Activated B cell treated with CpG ODN at 0.5 μM for 24 hours (primary cell): ENCODE measurements around the gene HCRT. TPM values are rescaled to one million over a fixed set of nuclear protein-coding genes. Genes with fewer than 3 reads are reported as not detected.
A peak's percentile ranks its signal among the peaks of the same experiment; 100 is the strongest.

Experiments
- ATAC-seq: fragments of 200-7000 bp; cut with Tn5 transposase; one replicate; pipeline ENCODE4 v1.10.0; 2021; ENCODE audit warnings: low read depth, mild to moderate bottlenecking, moderate library complexity
- CTCF ChIA-PET: fragments of 350-600 bp; sonication (Branson Sonifier 250); formaldehyde crosslinking; loops from one replicate; lab custom pipeline; 2021; ENCODE audit warnings: antibody characterized with exemption; lab: Charles Lee
- POLR2A ChIA-PET: fragments of 350-600 bp; sonication (Branson Sonifier 250); formaldehyde crosslinking; loops from one replicate; lab custom pipeline; 2021; ENCODE audit warnings: antibody characterized with exemption; lab: Charles Lee
- DNase-seq: peaks from one replicate; pipeline ENCODE4 v3.0.0; 2022
- H3K27ac Mint-ChIP-seq: one replicate; pipeline ENCODE4 v1.8.0; 2020; ENCODE audit warnings: mixed read lengths
- H3K27me3 Mint-ChIP-seq: one replicate; pipeline ENCODE4 v1.8.0; 2021; ENCODE audit warnings: mixed read lengths
- H3K36me3 Mint-ChIP-seq: one replicate; pipeline ENCODE4 v1.8.0; 2021; ENCODE audit warnings: low read depth, mixed read lengths
- H3K4me1 Mint-ChIP-seq: one replicate; pipeline ENCODE4 v1.8.0; 2021; ENCODE audit warnings: mixed read lengths
- H3K4me3 Mint-ChIP-seq: one replicate; pipeline ENCODE4 v1.8.0; 2020; ENCODE audit warnings: mild to moderate bottlenecking, mixed read lengths
- H3K9me3 Mint-ChIP-seq: one replicate; pipeline ENCODE4 v1.8.0; 2020; ENCODE audit warnings: mixed read lengths
- intact Hi-C: fragments of 100-400 bp; cut with micrococcal nuclease; formaldehyde crosslinking; loops from one replicate; pipeline ENCODE4 v1.15.1; 2024
- total RNA-seq: library from RNA; stranded (reverse); gene quantifications from 2 replicates; pipeline ENCODE4 v1.2.3, GENCODE V29; 2022
- TF ChIP-seq, protein P1 (sequence below): fragments of 200-600 bp; IDR thresholded peaks from one replicate; pipeline ENCODE4 v1.8.0; 2022; ENCODE audit warnings: antibody characterized with exemption, mild to moderate bottlenecking

The HCRT gene
- total RNA-seq, 1 donor from 2014 or later = not detected

DNA sequence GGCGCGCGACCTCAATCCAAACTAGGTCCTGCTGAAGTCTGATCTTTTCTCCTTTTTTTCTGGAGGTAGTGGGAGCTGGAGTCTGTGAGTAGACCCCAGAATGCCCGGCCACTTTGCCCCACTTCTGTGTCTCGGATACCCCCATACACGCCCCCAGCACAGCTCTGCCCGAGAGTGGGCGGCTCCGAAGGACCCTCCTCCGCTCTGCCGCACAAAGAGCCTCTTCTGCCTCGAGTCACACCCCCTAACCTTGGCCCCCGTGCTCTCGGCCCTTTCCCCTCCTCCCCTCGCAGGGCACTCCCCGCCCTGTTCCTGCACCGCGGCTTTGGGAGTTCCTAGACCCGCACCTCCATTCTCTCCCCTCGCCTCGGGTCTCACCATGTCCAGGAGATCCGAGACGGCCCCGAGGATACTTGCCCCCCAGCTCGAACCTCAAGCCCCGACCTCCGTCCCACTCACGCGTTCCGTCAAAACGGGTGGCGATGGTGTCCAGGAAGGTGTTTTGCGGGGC lies 4.8 kb downstream of the HCRT start:
- ChIA-PET CTCF (interaction anchor here (1.2 to 2.7 kb wide), 6 partner anchors 42 to 163 kb away, joined by 4 to 18 read pairs (median 5); partner anchors contain the start of genes DNAJC7 and KAT2A), POLR2A (interaction anchor here (1.0 to 7.1 kb wide), 7 partner anchors 14 to 1135 kb away, joined by 3 to 38 read pairs (median 4); partner anchors contain the start of genes CNP, DNAJC7, GHDC and KAT2A)
- TF ChIP-seq, protein P1, sequence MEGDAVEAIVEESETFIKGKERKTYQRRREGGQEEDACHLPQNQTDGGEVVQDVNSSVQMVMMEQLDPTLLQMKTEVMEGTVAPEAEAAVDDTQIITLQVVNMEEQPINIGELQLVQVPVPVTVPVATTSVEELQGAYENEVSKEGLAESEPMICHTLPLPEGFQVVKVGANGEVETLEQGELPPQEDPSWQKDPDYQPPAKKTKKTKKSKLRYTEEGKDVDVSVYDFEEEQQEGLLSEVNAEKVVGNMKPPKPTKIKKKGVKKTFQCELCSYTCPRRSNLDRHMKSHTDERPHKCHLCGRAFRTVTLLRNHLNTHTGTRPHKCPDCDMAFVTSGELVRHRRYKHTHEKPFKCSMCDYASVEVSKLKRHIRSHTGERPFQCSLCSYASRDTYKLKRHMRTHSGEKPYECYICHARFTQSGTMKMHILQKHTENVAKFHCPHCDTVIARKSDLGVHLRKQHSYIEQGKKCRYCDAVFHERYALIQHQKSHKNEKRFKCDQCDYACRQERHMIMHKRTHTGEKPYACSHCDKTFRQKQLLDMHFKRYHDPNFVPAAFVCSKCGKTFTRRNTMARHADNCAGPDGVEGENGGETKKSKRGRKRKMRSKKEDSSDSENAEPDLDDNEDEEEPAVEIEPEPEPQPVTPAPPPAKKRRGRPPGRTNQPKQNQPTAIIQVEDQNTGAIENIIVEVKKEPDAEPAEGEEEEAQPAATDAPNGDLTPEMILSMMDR = no peak
- H3K27me3 Mint-ChIP-seq = no peaks in the 10 kb centered on the region
- DNase-seq (no peak), ATAC-seq (no peak)
- peaks cover 65% of the 10 kb centered on the region for H3K4me1 Mint-ChIP-seq
- no peaks in the 10 kb centered on the region for H3K36me3 Mint-ChIP-seq
- no peak overlapping the region for H3K27ac Mint-ChIP-seq
- intact Hi-C loops = loop anchor here (5.0 kb wide), 4 partner anchors 107 to 277 kb away; partner anchors contain the start of genes ATP6V0A1, STAT3 and STAT5A
- H3K4me3 Mint-ChIP-seq = peak overlapping the region; percentile 74
- no peaks in the 10 kb centered on the region for H3K9me3 Mint-ChIP-seq

GRCh38 chr17:42179911-42180410 lies 5.3 kb downstream of the HCRT start:
- TF ChIP-seq, protein P1 = no peak
- Mint-ChIP-seq H3K4me3 (peak overlapping the region; percentile 74), H3K27ac (no peak overlapping the region), H3K27me3 (no peaks in the 10 kb centered on the region), H3K36me3 (no peaks in the 10 kb centered on the region), H3K4me1 (peaks cover 65% of the 10 kb centered on the region), H3K9me3 (no peaks in the 10 kb centered on the region)
- intact Hi-C loops = loop anchor here (5.0 kb wide), 4 partner anchors 107 to 277 kb away; partner anchors contain the start of genes ATP6V0A1, STAT3 and STAT5A
- ChIA-PET POLR2A (interaction anchor here (1.0 to 7.1 kb wide), 5 partner anchors 14 to 213 kb away, joined by 3 to 38 read pairs (median 4); partner anchors contain the start of genes CNP, DNAJC7, GHDC and KAT2A), CTCF (interaction anchor here (0.7 to 2.7 kb wide), 4 partner anchors 42 to 112 kb away, joined by 3 to 18 read pairs (median 5); no protein-coding TSS in a partner anchor)
- no peak for ATAC-seq
- DNase-seq = peak; percentile 32

DNA sequence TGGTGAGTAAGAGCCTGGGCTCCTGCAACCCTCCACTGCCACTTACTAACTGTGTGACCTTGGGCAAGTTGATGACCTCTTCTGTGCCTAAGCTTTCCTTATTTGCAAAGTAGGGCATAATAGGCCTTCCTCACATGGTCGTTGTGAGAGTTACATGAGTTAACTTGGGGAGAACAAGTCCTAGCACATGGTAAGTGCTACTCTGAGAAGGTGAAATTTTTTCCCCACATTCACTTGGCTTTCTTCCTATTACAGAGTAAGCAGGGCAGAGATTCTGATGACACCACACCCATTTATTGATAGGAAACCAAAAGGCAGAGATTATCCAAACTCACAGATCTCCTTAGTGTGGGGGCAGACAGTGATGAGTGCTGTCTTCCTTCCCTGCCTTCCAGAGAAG lies 5.9 kb downstream of the HCRT start:
- H3K27me3 Mint-ChIP-seq = no peaks in the 10 kb centered on the region
- no peak for ATAC-seq
- TF ChIP-seq, protein P1 = no peak
- H3K4me1 Mint-ChIP-seq = peaks cover 58% of the 10 kb centered on the region
- intact Hi-C loops = no loop called here
- H3K4me3 Mint-ChIP-seq = no peak overlapping the region
- POLR2A ChIA-PET = interaction anchor here (0.5 to 7.1 kb wide), 6 partner anchors 15 to 490 kb away, joined by 3 to 38 read pairs (median 3); partner anchors contain the start of genes CNP, DNAJC7, GHDC and RAB5C
- H3K27ac Mint-ChIP-seq = no peak overlapping the region
- no peaks in the 10 kb centered on the region for H3K9me3 Mint-ChIP-seq
- no peaks in the 10 kb centered on the region for H3K36me3 Mint-ChIP-seq
- DNase-seq = no peak
- CTCF ChIA-PET = interaction anchor here (0.7 kb wide), 1 partner anchor 111 kb away, joined by 3 read pairs; no protein-coding TSS in a partner anchor

- TF ChIP-seq, protein P1 = no peak
- Mint-ChIP-seq H3K9me3 (no peaks in the 10 kb centered on the region), H3K27ac (peak overlapping the region; percentile 64), H3K36me3 (no peaks in the 10 kb centered on the region), H3K4me1 (peaks cover 56% of the 10 kb centered on the region), H3K27me3 (no peaks in the 10 kb centered on the region), H3K4me3 (peak overlapping the region; percentile 64)
- intact Hi-C loops = no loop called here
- ATAC-seq = peak; percentile 27
- peak; percentile 34 for DNase-seq
- POLR2A ChIA-PET = interaction anchor here (0.5 to 7.1 kb wide), 4 partner anchors 15 to 489 kb away, joined by 3 to 38 read pairs (median 3); partner anchors contain the start of genes DNAJC7 and GHDC
- CTCF ChIA-PET = no interaction called here
These were observed 6.4 kb downstream of the HCRT start for GRCh38 chr17:42178817-42179216.

DNA sequence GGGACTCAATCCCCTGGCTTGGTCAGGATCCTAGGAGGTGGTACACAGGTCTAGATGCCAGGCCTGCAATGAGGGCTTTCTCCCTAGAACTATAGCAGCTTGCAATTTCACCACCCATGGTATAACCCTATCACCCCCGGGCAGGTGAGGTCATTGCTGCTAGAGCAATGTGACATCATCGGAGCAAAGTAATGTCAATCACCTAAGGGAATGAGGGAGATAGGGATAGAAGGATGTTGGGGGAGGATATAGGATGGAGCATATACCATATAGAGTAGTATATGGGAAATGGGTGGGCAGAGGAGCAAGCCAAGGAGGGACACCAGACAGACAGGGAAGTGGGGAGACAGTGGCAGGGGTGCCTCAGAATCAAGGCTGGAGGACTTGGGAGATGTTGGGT lies 7.6 kb downstream of the HCRT start:
- H3K4me1 Mint-ChIP-seq = peaks cover 45% of the 10 kb centered on the region
- intact Hi-C loops = no loop called here
- H3K9me3 Mint-ChIP-seq = no peaks in the 10 kb centered on the region
- TF ChIP-seq, protein P1 = no peak
- CTCF ChIA-PET = no interaction called here
- no peaks in the 10 kb centered on the region for H3K36me3 Mint-ChIP-seq
- POLR2A ChIA-PET = interaction anchor here (7.1 kb wide), 1 partner anchor 17 kb away, joined by 38 read pairs; the partner anchor contains the start of gene GHDC
- H3K27ac Mint-ChIP-seq = no peak overlapping the region
- ATAC-seq = no peak
- H3K27me3 Mint-ChIP-seq = no peaks in the 10 kb centered on the region
- DNase-seq = no peak
- H3K4me3 Mint-ChIP-seq = no peak overlapping the region
